HG02642 (cell line): ENCODE measurements around the gene MAP6.

Experiments
- ATAC-seq: cut with Tn5 transposase; IDR thresholded peaks from one replicate; pipeline ENCODE4 v1.9.1; 2021; ENCODE audit warnings: mild to moderate bottlenecking; ENCODE audit not compliant: unreplicated experiment, poor library complexity

MAP6 gene

DNA sequence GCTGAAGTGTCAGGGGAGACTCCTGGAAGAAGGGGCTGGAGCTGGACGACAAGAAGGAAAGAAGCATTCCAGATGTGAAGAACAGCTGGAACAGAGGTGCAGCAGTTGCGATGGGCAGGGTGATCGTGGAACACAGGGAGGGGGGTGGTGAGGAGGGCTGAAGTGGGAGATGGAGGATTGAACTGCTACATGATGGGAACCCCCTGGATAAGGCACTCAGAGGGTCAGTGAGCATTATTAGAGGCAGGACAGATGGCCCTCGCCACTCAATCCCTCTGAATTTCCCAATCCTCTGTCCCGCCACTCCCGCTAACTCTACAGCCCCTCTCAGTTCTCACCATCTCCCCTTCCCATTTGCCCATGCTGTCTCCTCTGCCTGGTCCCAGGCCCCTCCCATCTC, 92.8 kb downstream of the MAP6 start:
- ATAC-seq = no peak

- no peak for ATAC-seq
These were observed 93.9 kb downstream of the MAP6 start for GRCh38 chr11:75574698-75575602.

DNA sequence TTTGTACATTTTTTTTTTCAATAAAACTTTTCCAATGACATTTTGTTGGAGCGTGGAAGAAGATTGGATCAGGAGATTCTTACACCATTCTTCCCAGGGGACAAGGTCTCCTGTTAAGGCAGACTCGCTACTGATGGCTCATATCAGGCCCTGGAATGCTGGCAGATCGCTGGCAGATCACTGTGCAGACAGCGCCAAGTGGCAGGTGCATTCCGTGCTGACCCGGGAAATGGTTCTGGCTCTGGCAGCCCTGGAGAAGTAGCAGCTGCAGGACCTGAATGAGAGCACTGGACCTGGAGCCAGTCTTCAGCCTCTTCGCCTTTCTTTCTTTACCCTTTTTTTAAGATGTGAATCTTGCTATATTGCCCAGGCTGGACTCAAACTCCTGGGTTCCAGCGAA, 96.1 kb downstream of the MAP6 start:
- no peak for ATAC-seq

DNA sequence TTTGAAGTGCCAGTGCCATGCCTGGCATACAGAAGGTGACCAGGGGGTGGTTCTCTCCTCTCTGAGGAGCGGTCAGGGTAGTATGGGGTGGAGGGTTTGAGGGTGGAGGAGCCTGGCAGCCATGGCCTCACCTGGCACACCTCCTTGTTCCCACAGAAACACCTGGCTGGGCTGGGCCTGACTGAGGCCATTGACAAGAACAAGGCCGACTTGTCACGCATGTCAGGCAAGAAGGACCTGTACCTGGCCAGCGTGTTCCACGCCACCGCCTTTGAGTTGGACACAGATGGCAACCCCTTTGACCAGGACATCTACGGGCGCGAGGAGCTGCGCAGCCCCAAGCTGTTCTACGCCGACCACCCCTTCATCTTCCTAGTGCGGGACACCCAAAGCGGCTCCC, 97.2 kb downstream of the MAP6 start:
- no peak for ATAC-seq

GRCh38 chr11:75570559-75571139, 98.2 kb downstream of the MAP6 start:
- no peak for ATAC-seq

DNA sequence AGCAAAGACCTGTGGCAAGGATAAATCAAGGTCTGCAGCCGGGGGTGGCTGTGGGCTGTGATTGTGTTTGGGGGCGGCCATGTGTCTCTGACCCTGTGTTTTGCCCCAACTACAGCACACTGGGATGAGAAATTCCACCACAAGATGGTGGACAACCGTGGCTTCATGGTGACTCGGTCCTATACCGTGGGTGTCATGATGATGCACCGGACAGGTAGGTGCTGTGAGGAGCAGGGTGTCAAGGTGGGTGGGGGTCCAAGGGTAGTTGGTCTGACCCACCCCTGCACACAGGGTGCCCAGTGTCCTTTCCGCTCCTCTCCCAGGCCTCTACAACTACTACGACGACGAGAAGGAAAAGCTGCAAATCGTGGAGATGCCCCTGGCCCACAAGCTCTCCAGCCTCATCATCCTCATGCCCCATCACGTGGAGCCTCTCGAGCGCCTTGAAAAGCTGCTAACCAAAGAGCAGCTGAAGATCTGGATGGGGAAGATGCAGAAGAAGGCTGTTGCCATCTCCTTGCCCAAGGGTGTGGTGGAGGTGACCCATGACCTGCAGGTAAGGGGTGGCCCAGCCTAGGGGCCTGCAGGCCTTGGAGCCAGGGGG, 100.1 kb downstream of the MAP6 start:
- no peak for ATAC-seq

- no peak for ATAC-seq
These were observed 100.9 kb downstream of the MAP6 start for GRCh38 chr11:75567971-75568370.

DNA sequence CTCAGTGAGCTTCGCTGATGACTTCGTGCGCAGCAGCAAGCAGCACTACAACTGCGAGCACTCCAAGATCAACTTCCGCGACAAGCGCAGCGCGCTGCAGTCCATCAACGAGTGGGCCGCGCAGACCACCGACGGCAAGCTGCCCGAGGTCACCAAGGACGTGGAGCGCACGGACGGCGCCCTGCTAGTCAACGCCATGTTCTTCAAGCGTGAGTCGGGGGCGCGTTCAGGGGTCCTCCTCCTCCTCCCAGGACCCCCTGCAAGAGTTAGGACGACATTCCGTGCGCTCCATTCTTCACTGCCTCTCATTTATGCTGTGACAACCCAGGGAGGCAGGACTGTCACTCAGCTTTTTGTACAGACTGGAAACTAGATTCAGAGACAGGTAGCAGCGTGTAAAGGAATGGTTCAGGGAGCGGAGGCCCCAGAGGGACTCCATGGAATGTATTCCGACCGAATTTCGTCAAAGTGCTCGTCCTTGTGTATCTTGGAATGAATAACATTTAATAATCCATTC, 102.0 kb downstream of the MAP6 start:
- no peak for ATAC-seq

- ATAC-seq = no peak
These were observed 102.7 kb downstream of the MAP6 start for GRCh38 chr11:75565916-75566762.

GRCh38 chr11:75565221-75565814, 103.5 kb downstream of the MAP6 start:
- no peak for ATAC-seq

GRCh38 chr11:75563978-75564552, 104.8 kb downstream of the MAP6 start:
- ATAC-seq = no peak

GRCh38 chr11:75563501-75563977, 105.3 kb downstream of the MAP6 start:
- no peak for ATAC-seq

GRCh38 chr11:75562836-75563484, 105.9 kb downstream of the MAP6 start:
- no peak for ATAC-seq

GRCh38 chr11:75562048-75562835, 106.6 kb downstream of the MAP6 start, which contains the start of gene SERPINH1:
SERPINH1 (plus strand) TSS chr11:75562253; CDS start chr11:75566350, 4,097 bp downstream.
- peak; percentile 82 for ATAC-seq

DNA sequence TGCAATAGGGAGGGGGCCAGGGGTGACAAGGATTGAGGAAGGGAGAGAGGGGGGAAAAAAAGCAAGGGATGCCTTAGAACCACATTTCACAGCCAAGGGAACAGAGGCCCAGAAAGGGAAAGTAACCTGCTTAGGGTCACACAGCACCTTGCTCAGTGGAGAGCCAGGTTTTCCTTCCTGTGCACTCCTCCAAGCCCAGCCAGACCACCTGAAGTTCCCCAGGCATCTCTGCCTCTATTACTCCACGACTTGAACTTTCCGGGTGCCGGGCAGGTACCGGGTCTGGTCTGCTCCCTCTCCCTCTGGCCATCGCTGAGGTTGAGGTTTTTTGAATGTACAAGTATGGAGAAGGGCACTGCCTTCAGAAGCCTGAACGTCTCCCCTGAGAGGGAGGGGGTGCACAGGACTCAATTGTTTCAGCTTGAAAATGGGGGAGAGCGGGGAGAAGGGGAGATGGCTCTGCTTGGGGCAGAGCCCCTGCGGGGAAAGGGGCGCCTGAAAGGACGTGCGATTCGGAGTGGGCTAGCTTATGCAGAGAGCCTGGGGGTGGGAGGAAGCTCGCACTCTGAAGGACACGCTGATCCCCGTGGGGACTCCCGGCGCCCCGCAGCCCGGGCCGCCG, 107.3 kb downstream of the MAP6 start:
- ATAC-seq = peak; percentile 15

DNA sequence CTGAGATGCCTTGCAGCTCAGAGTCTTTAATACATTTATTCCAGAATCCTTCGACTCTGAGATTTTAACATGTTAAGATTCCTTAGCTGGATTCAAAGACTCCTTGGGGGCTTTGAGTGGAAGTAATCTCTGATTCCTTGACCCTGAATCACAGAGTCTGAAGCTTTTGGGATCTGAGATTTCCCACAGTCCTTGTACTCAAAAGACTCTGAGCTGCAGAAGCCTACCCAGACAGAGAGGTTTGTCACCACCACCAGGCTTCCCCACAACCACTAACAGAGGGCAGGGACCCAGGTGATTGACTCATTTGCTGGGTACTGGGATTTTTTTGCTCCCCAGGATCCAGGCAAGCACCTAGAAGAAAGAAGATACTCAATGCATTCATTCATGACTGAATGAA, 108.2 kb downstream of the MAP6 start:
- ATAC-seq = no peak

DNA sequence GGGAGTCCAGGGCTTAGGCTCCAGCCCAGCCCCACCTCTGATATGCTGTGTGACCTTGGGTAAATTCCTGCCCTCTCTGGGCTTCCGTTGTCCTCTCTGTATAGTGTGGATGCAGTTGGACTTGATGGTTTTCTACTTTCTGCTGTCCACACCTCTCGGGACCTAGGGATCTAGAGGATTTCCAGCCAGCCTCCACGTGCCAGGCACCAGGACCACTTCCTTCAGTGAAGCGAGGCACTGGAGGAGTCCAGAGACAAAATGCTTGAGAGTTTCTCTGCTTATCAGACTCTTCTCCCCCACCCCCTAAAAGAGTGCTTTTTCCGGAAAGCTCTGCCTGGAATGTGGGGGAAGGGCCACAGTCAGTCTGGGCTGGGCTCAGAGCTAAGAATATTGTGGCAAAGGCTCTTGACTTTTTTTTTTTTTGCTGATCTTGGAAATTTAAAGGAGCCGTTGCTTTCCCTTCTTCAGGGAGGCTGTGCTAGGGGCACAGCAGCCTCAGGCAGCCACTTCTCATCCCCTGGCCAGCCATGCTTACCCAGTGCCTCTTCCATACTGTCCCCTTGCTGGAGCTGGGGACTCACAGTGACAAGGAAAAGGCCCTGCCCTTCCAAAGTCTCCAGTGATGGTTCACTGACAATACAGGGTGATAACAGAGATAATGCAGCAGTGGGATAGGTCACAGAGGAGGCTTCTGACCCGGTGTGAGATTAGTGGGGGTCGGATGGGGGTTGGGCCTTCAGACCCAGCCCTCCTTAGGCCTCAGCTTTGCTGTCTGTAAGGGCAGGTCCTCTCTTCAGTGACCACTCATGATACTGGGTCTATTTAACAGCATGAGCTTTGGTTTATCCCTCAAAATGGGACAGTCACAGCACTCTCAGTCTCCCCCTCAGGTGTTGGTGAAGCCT, 109.6 kb downstream of the MAP6 start:
- ATAC-seq = no peak
